B cell (primary cell): ENCODE measurements around the gene HDLBP. TPM values are rescaled to one million over a fixed set of nuclear protein-coding genes. Genes with fewer than 3 reads are reported as not detected.

Experiments
- ATAC-seq: fragments of 200-7000 bp; cut with Tn5 transposase; one replicate; pipeline ENCODE4 v1.10.0; 2021; ENCODE audit warnings: low read depth, mild to moderate bottlenecking, moderate number of reproducible peaks, moderate library complexity
- CTCF ChIA-PET: fragments of 350-600 bp; sonication (Branson Sonifier 250); formaldehyde crosslinking; loops from one replicate; lab custom pipeline; 2021; ENCODE audit warnings: antibody characterized with exemption, inconsistent platforms; lab: Charles Lee
- POLR2A ChIA-PET: fragments of 350-600 bp; sonication (Branson Sonifier 250); formaldehyde crosslinking; loops from one replicate; lab custom pipeline; 2021; ENCODE audit warnings: antibody characterized with exemption; lab: Charles Lee
- DNase-seq: peaks from one replicate; pipeline ENCODE4 v3.0.0; 2013
- H2AFZ ChIP-seq: 2 replicates; pipeline ENCODE4 v1.6.1; 2012; ENCODE audit warnings: mild to moderate bottlenecking, low read depth, low read length; ENCODE audit not compliant: insufficient read depth, poor library complexity, severe bottlenecking
- H3K27ac ChIP-seq, 2 donors: 1 replicate in 1 of 2; 2 replicates in 1 of 2; pipeline ENCODE4 v1.5.1; 2012 to 2013; ENCODE audit warnings: low read length in 2 of 2, mild to moderate bottlenecking in 2 of 2, moderate library complexity in 1 of 2
- H3K27me3 ChIP-seq, 4 experiments: fragments of 200-600 bp in 1 of 4; sonication (generic) in 1 of 4; replicated peaks in 1 of 4; 1 replicate in 2 of 4; 2 replicates in 2 of 4; pipeline versions ENCODE4 v1.6.1 to v1.7.0; 2013 to 2016; ENCODE audit warnings: low read length in 3 of 4, mild to moderate bottlenecking in 2 of 4, mixed read lengths in 1 of 4, moderate library complexity in 1 of 4; ENCODE audit not compliant: insufficient read depth in 4 of 4, control insufficient read depth in 3 of 4; ENCODE audit errors: control extremely low read depth in 1 of 4
- H3K36me3 ChIP-seq, 2 experiments: replicated peaks in 1 of 2; 1 replicate in 1 of 2; 2 replicates in 1 of 2; pipeline versions ENCODE4 v1.6.1 to v1.7.1; 2013; ENCODE audit warnings: low read length in 1 of 2; ENCODE audit not compliant: insufficient read depth in 2 of 2, control insufficient read depth in 1 of 2; ENCODE audit errors: control extremely low read depth in 1 of 2, extremely low read depth in 1 of 2
- H3K4me1 ChIP-seq, 2 donors: fragments of 200-600 bp in 1 of 2; sonication (generic) in 1 of 2; 1 replicate in 1 of 2; 2 replicates in 1 of 2; pipeline versions ENCODE4 v1.5.1 to v1.6.1; 2013 to 2017; ENCODE audit warnings: low read length in 2 of 2; ENCODE audit not compliant: control insufficient read depth in 2 of 2, insufficient read depth in 2 of 2
- H3K4me2 ChIP-seq: replicated peaks from 2 replicates; pipeline ENCODE3; 2012; ENCODE audit warnings: mild to moderate bottlenecking, low read depth, low read length; ENCODE audit not compliant: poor library complexity, severe bottlenecking
- H3K4me3 ChIP-seq, 5 experiments: fragments of 200-600 bp in 1 of 5; sonication (generic) in 1 of 5; 1 replicate in 3 of 5; 2 replicates in 2 of 5; pipeline versions ENCODE4 v1.5.1 to v1.7.0; 2011 to 2016; ENCODE audit warnings: low read length in 4 of 5, mild to moderate bottlenecking in 4 of 5, low read depth in 2 of 5, control low read depth in 1 of 5, moderate library complexity in 1 of 5; ENCODE audit not compliant: insufficient read depth in 1 of 5; ENCODE audit errors: control extremely low read depth in 1 of 5, extremely low read depth in 1 of 5
- H3K79me2 ChIP-seq: fragments of 200-600 bp; sonication (generic); one replicate; pipeline ENCODE4 v1.6.0; 2016; ENCODE audit warnings: low read length; ENCODE audit not compliant: control insufficient read depth, insufficient read depth
- H3K9ac ChIP-seq: fragments of 200-600 bp; sonication (generic); 2 replicates; pipeline ENCODE4 v1.6.1; 2017; ENCODE audit warnings: mild to moderate bottlenecking, low read length, moderate library complexity
- H3K9me3 ChIP-seq, 3 donors: one replicate each; pipeline versions ENCODE4 v1.6.1 to v1.7.1; 2013; ENCODE audit warnings: low read length in 2 of 3; ENCODE audit not compliant: control insufficient read depth in 2 of 3, insufficient read depth in 1 of 3; ENCODE audit errors: control extremely low read depth in 1 of 3
- H4K20me1 ChIP-seq: 2 replicates; pipeline ENCODE4 v1.6.0; 2012; ENCODE audit warnings: mild to moderate bottlenecking, low read length; ENCODE audit not compliant: insufficient read depth, control insufficient read depth, poor library complexity, severe bottlenecking
- H3K27ac Mint-ChIP-seq: one replicate; pipeline ENCODE4 v1.8.0; 2021; ENCODE audit warnings: mixed read lengths
- H3K27me3 Mint-ChIP-seq: one replicate; pipeline ENCODE4 v1.8.0; 2021; ENCODE audit warnings: mixed read lengths
- H3K4me1 Mint-ChIP-seq: one replicate; pipeline ENCODE4 v1.8.0; 2021; ENCODE audit warnings: mixed read lengths
- H3K4me3 Mint-ChIP-seq: one replicate; pipeline ENCODE4 v1.8.0; 2021; ENCODE audit warnings: mixed read lengths
- H3K9me3 Mint-ChIP-seq: one replicate; pipeline ENCODE4 v1.8.0; 2022; ENCODE audit warnings: mixed read lengths; ENCODE audit not compliant: insufficient read depth
- EZH2 ChIP-seq: IDR thresholded peaks from 2 replicates; pipeline ENCODE4 v1.6.1; 2012; ENCODE audit warnings: borderline replicate concordance, low read depth, mild to moderate bottlenecking, moderate library complexity, low read length; ENCODE audit not compliant: insufficient read depth, poor library complexity, severe bottlenecking
- WGBS: methylation state at CpG from one replicate; pipeline ENCODE4 v1.1.5; 2013; ENCODE audit warnings: missing lambda C conversion rate; ENCODE audit not compliant: insufficient coverage; 5-methylcytosine and 5-hydroxymethylcytosine counted together
- intact Hi-C: fragments of 100-400 bp; cut with micrococcal nuclease; formaldehyde crosslinking; loops from one replicate; pipeline ENCODE4 v1.10.0; 2022
- polyA plus RNA-seq: library from polyadenylated mRNA; depleted of rRNA; stranded (reverse); fragments of >200 nt; gene quantifications from 2 replicates; pipeline ENCODE4 v1.2.3, GENCODE V29; 2012
- total RNA-seq, 2 donors: library from RNA; stranded (reverse); fragments of 120-200 nt in 1 of 2; gene quantifications; 1 replicate in 1 of 2; 2 replicates in 1 of 2; pipeline versions ENCODE4 v1.2.3 to v1.2.4, GENCODE V29; 2013 to 2022
- TF ChIP-seq, protein P1 (sequence below): fragments of 200-600 bp; IDR thresholded peaks from one replicate; pipeline ENCODE4 v1.8.0; 2022; ENCODE audit warnings: antibody characterized with exemption, mild to moderate bottlenecking

Gene HDLBP
- total and polyA plus RNA-seq, 2 donors (not counting 1 experiment from before 2014, with no cell fraction given) = 55.1 to 127 TPM

GRCh38 chr2:241201445-241202267, 113.8 kb downstream of the HDLBP start:
- no peaks in the 10 kb centered on the region for H3K9me3 Mint-ChIP-seq
- H3K4me1 Mint-ChIP-seq = no peaks in the 10 kb centered on the region
- no peak overlapping the region for H3K27ac Mint-ChIP-seq
- DNase-seq (no peak), ATAC-seq (no peak)
- no peak overlapping the region for H2AFZ ChIP-seq
- H3K27ac ChIP-seq = no peak overlapping the region
- no peaks in the 10 kb centered on the region for H3K27me3 ChIP-seq
- H3K79me2 ChIP-seq = no peaks in the 10 kb centered on the region
- no peak overlapping the region for H3K4me3 Mint-ChIP-seq
- no peaks in the 10 kb centered on the region for H3K9me3 ChIP-seq
- H3K4me2 ChIP-seq = no peak overlapping the region
- TF ChIP-seq EZH2 = no peak
- TF ChIP-seq, protein P1, sequence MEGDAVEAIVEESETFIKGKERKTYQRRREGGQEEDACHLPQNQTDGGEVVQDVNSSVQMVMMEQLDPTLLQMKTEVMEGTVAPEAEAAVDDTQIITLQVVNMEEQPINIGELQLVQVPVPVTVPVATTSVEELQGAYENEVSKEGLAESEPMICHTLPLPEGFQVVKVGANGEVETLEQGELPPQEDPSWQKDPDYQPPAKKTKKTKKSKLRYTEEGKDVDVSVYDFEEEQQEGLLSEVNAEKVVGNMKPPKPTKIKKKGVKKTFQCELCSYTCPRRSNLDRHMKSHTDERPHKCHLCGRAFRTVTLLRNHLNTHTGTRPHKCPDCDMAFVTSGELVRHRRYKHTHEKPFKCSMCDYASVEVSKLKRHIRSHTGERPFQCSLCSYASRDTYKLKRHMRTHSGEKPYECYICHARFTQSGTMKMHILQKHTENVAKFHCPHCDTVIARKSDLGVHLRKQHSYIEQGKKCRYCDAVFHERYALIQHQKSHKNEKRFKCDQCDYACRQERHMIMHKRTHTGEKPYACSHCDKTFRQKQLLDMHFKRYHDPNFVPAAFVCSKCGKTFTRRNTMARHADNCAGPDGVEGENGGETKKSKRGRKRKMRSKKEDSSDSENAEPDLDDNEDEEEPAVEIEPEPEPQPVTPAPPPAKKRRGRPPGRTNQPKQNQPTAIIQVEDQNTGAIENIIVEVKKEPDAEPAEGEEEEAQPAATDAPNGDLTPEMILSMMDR = no peak
- H3K9ac ChIP-seq = no peak overlapping the region
- intact Hi-C loops = no loop called here
- POLR2A ChIA-PET = interaction anchor here (0.6 kb wide), 1 partner anchor 20 kb away, joined by 3 read pairs; no protein-coding TSS in a partner anchor
- 89% methylated on average over 24 of the region's 24 CpGs for WGBS
- no peak overlapping the region for H3K4me3 ChIP-seq
- H4K20me1 ChIP-seq = no peaks in the 10 kb centered on the region
- no peaks in the 10 kb centered on the region for H3K4me1 ChIP-seq
- no peaks in the 10 kb centered on the region for H3K36me3 ChIP-seq
- H3K27me3 Mint-ChIP-seq = no peaks in the 10 kb centered on the region
- CTCF ChIA-PET = no interaction called here

DNA sequence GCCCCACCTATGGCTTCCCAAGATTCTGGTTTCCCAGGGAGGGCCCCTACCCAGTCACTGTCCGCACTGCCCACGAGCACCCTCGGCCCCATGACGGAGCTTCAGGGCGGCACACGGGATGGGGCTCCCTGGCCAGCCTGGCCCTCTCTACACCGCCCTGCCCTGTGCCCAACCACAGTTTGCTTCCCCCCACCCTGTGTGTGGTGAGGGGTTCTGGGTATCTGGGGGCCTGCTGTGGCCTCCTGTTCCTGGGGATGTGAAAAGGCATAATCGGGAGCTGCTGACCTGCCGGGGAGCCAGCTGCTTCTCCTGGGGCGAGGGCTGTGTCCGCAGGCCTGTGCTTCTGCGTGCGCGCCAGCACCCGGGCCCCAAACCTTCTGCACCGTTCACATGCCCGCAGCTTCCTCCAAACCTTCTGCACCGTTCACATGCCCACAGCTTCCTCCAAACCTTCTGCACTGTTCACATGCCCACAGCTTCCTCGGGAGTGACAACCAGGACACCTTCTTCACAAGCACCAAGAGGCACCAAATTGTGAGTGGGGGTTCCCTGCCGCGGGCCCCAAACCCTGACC, 114.6 kb downstream of the HDLBP start:
- Mint-ChIP-seq H3K9me3 (no peaks in the 10 kb centered on the region), H3K27ac (no peak overlapping the region), H3K4me1 (no peaks in the 10 kb centered on the region), H3K27me3 (no peaks in the 10 kb centered on the region), H3K4me3 (no peak overlapping the region)
- Histone ChIP-seq H3K4me3 (no peak overlapping the region), H3K27me3 (no peaks in the 10 kb centered on the region), H3K9me3 (no peaks in the 10 kb centered on the region), H4K20me1 (no peaks in the 10 kb centered on the region), H3K79me2 (no peaks in the 10 kb centered on the region), H3K4me2 (no peak overlapping the region), H3K36me3 (no peaks in the 10 kb centered on the region), H3K9ac (no peak overlapping the region), H3K4me1 (no peaks in the 10 kb centered on the region), H2AFZ (no peak overlapping the region), H3K27ac (no peak overlapping the region)
- POLR2A ChIA-PET = no interaction called here
- DNase-seq (no peak), ATAC-seq (no peak)
- intact Hi-C loops = no loop called here
- CTCF ChIA-PET = no interaction called here
- WGBS = 48% methylated on average over 18 of the region's 21 CpGs
- TF ChIP-seq, protein P1 = no peak
- no peak for TF ChIP-seq EZH2
